ENCODE measurements around the gene SH3BP5.

Gene SH3BP5

DNA sequence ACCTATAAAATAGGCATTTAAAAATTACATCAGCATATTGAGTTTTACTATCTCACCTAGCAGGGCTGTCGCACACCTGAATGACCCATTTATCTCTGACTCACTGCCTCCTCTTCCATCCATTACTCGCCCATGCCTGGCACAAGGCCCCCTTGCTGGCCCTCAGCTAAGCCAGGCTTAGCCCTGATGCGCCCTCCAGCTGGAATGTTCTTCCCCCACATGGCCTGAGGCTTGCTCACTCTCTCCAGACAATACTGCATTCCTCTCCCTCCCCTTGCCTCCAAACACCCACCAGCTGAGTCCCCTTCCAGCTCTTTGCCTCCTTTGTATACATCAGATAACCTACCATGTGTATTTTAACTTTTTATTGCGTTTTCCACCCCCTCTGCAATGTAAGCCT is 7.2 kb downstream of the SH3BP5 start:
- DNase-seq (ENCODE audit: low read depth, low spot score), result no peak

DNA sequence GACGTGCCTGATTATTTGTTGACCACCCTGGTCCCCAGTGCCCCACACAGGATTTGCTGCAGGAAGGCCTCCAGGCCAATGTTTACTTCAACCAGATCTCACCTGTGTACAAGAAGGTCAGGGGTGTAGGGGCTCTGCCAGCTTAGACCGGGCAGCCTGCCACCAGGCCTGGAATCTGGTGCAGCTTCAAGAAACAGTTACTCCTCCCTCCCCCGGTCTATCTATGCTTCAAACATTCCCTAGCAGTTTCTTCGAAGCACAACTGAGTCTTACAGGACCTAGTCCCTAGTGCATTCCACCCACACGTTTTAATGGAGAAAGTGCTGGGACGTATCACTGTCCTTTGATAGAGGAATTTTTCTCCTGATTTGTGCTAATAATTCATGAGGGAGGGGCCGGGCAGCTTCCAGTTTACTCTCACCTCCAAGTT is 8.0 kb downstream of the SH3BP5 start:
- DNase-seq (ENCODE audit: low read depth, low spot score), result no peak

DNA sequence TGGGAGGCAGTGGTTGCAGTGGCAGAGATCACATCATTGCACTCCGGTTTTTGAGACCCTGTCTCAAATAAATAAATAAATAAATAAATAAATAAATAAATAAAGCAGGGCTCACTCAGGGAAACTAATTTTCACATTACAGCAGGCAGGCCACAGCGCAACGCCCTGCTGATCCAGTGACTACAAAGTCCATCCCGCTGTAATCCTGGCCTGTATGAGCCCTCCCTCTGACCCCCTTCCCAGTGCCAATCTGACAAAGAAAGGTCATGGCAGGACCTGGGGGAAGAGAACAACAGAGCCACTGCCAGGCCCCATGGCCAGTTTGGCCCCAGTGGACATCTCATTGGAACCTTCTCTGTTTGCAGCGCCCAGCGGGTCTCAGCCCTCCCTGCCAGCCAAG is 9.3 kb downstream of the SH3BP5 start:
- no peak for DNase-seq (ENCODE audit: low read depth, low spot score)

DNA sequence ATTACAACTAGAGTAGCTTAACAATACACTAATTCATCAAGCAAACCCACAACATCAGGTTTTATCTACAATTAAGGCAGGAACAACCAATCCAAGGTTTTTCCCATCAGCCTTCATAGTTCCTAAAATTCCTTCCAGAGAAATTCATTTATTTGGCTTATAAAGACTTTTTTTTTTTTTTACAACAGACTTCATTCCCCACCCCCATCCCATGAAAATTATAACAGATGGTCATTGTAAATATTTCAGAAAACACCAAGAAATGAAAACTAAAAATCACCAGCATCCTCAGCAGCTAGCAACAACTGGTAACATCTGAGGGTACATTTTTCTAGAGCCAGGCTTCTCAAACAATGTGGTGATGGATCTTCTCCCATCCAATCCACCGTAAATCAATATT is 11.0 kb downstream of the SH3BP5 start:
- no peak for DNase-seq (ENCODE audit: low read depth, low spot score)

DNA sequence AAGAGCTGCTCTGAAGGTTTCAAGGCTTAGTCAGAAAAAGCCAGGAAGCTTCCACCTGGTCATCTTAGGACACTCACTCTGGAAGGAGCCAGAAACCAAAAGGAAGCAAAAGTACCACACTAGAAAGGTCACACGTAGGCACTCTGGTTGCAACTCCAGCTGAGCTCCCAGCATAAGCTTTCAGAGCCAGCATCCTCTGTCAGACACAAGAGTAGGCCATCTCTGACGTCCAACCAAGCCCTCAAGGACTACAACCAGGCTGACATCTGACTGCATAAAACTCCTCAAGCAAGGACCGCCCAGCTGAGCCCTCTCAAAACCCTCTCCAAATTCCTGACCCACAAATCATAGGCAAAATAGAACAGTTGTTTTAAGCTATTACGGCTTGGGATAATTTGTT is 12.8 kb downstream of the SH3BP5 start:
- no peak for DNase-seq (ENCODE audit: low read depth, low spot score)

DNA sequence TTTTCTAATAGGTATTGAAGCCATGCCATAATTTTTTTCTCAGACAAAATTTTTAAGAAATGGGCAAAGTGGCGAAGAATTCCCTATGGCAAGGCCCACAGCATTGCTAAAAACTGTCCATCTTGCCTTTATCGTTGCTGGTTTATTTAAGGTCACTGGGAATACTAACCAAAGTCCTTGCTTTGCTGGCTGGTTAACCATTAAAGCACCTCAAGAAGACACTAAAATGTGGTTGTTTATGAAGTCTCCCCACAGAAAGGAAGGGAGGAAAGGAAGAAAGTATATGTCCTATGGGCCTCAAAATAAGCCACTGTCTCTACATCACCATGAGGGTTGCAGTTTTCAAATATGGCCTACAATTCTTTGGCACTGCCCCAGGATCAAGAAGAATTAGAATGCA is 13.2 kb downstream of the SH3BP5 start:
- DNase-seq (ENCODE audit: low read depth, low spot score), result no peak

DNA sequence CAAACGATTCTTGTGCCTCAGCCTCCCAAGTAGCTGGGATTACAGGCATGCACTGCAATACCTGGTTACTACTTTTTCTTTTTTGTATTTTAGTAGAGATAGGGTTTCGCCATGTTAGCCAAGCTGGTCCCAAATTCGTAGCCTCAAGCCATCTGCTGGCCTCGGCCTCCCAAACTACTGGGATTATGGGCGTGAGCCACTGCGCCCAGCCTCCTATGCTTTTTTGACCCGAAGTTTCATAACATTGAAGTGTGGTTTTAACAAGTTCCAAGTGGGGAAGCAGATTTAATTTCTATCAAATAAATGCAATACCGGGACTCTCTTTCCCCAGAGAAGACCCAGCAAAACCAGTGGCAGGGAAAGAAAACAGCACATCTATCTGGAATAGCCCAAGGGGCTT is 13.7 kb downstream of the SH3BP5 start:
- no peak for DNase-seq (ENCODE audit: low read depth, low spot score)

DNA sequence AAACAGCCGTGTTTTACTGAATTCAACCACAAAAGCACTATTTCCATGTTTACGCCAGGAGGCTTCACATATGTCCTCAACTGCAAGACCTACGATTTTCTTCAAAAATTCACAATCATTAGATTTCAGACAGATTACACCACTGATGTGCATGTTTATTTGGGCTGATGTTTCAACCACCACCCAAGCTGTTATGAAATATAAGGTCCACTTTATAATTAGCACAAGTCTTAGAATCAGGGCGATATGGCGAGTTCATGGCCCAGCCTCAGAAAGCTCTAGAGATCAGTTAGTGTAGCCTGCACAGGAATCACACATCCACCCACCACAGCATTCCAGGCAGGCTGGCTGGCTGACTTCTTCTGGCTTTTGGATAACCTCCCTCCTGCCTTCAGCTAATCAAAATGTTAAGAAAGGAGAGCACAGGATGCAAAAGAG is 15.4 kb downstream of the SH3BP5 start:
- DNase-seq (ENCODE audit: low read depth, low spot score), result no peak

DNA sequence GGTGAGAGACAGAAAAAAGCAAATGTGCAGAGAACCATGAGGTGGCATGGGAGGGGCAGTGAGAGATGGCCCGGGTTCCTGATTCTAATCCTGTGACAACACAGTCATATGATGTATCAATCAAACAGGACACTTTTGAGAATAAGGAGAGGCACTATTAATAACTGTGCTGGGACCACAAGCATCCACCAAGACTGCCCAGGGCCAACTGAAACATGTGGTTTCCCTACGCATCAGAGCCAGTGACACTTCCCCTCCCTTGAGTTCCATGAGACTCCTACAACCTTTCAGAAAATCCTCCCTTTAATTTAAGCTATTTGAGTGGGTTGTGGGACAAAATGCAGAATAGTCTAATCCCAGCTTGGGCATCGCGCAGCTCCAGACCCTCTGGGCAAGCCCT is 17.4 kb downstream of the SH3BP5 start:
- no peak for DNase-seq (ENCODE audit: low read depth, low spot score)

DNA sequence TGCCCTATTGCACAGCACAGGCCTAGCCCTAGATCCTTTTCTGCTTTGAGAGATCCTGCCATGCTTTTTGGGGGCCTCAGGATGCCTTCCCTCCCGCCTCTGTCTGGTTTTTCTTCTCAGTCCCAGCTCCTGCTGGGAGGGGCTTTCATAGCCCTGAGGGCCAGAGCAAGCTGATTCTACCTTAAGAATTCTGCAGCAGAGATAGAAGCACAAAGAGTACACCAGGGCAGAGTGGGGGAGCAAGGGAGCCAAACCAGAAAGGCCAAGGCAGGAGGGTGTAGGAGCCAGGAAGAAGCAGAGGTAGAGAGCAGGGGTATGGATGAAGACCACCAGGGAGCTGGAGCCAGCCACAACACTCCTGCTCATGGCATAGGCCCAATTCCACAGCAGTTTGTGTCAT is 18.1 kb downstream of the SH3BP5 start:
- DNase-seq (ENCODE audit: low read depth, low spot score), result no peak

DNA sequence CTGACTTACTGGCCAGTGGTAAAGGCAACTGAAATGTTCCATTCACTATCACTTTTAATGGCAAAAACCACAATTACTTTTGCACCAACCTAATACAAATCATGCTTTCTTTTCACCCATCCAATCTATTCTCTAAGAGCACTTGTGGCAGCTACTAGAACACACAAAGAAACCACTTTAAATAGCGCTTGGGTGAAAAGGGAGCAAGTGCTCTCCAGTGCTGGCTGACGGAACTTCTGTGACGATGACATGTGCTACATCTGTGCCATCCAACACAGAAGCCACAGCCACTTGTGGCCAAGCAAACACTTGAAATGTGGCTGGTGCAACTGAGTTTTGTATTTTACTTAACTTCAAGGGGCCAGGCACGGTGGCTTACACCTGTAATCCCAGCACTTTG is 18.9 kb downstream of the SH3BP5 start:
- DNase-seq (ENCODE audit: low read depth, low spot score), result no peak

DNA sequence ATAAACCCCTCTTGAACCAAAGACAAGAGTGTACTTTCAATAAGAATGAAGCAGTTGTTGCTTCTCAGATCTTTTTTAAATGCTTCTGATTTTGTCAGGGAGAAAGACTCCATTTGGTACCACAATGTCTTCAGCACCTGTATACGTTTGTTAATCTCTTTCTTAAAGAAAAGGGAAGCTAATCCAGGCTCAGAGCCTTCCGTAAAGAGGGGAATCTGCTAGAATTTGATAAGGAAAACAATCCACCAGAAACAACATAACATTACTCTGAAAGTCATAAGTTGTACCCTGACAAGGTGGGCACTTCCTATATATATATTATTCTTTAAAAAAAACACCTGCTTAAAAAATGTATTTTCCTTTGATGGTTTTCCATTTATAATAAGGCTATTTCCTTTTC is 19.8 kb downstream of the SH3BP5 start:
- DNase-seq (ENCODE audit: low read depth, low spot score), result no peak

DNA sequence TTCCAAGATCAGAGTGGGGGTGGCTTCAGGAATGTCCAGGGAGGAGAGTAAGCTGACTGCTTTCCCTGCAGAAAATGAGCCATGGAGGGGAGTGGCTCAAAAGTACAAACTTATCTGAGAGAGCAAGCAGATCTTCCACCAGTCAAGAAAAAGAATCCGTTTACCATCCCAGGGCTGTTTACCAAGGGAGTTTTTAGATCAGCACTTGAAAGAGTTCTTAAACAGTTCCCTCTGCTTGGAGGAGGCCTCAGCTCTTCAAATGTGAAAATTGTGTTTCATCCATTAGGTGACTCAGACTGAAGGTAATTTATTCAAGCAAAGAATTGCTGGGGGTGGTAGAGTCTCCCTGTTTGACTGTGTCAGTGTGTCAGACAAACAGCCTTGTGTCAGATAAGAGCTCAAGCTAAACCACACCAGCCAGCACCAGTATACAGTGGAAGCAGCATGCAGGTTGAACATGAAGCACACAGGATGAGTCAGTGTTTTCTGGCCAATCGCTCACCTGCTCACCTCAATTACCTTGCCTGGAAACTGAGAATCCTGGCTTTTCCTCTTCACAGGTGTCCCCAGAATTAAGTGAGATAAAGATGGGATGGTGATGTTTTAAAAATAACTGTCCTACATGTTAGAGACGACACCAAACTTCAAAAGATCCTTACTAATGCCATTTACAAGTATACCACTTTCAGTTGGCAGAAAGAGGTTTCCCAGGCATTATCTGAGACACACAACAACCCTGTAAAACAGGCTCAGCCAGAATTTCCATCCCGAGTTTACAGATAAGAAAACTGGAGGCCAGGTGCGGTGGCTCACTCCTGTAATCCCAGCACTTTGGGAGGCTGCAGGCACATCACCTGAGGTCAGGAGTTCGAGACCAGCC is 21.7 kb downstream of the SH3BP5 start:
- no peak for DNase-seq (ENCODE audit: low read depth, low spot score)

DNA sequence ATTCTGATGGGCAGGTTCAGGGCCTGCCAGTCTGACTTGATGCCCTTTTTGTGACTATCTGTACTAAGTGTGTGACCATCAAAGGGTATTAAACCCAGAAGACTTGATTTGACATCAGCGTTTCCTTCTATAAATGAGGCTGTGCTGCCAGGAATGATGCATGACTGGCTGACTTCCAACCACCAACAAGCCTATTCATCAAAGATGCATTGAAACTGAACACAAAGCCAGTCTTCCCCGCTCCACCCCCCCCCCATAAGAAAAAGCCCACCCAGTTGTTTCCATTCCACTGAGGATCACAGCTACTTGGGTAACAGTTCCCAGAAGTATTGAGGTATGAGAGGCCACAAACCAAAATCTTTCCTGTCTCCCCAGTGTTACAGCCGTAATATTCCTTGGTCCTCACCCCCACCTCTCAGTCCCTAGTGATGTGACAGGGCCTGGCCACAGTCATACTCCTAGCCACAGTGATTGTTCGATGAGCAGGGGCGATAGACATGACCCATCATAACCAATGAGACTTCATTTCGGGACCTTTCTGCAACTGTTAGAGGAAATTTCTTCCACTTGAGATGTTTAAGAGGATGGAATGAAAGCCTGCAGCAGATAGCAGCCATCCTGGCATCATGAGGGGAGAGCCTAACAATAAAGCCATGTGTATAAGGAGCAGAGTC is 22.6 kb downstream of the SH3BP5 start:
- no peak for DNase-seq (ENCODE audit: low read depth, low spot score)

DNA sequence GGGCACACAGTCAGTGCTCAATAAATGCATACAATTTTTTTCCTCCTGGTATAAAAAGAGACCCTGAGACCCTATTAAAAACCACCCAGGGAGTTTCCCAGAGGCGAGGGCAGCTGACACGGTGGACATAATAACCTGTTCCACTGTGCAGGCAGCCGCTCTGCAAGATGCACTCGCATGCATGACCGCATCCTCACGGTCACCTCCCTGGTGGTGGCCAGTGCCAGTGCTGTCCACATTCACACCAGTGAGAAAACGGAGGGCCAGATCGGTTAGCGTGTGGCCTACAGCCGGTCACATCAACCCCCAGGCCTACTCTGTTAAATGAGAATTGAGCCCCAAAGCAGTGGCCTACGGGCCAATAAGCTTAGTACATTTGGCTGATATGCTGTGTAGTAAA is 24.8 kb downstream of the SH3BP5 start:
- DNase-seq (ENCODE audit: low read depth, low spot score), result no peak

DNA sequence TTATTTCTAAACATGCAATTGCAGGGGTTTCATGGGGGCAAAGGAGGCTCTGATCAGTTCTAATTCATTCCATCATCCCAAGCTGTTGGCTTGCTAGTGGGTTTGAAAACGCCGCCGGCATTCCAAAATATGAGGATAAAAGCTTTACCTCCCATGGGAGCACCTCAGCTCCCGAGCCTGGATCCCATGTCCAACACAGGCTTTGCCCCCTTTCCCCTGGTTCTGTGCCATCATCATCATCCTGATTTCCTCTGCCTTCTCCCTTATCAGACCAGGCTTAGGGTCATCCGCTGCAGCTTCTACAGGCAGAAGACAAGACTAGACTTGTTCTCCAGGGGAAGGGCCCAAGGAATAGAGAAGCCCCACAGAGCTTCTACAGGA is 25.4 kb downstream of the SH3BP5 start:
- no peak for DNase-seq (ENCODE audit: low read depth, low spot score)

DNA sequence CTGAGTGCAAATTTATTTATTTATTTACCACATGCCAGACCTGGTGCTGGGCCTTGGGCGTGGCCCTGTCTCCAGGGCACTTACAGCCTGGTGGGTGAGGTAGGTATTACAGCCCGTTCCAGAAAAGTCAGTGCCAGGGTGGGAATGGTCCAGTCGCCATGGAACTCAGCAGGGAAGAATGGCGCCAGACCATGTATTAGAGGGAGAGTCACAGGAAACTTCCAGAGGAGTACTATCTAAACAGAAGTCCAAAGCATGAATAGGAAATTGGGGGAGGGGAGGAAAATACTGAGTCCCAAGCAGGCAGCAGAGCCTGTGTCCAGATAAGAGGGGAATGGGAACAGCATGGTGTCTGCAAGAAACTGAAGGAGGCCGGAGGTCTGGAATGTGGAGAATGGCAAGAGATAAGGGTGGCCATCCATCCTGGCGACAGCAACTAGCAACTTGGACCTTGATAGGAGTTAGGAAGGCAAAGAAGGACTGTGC is 27.0 kb downstream of the SH3BP5 start:
- DNase-seq (ENCODE audit: low read depth, low spot score), result no peak

DNA sequence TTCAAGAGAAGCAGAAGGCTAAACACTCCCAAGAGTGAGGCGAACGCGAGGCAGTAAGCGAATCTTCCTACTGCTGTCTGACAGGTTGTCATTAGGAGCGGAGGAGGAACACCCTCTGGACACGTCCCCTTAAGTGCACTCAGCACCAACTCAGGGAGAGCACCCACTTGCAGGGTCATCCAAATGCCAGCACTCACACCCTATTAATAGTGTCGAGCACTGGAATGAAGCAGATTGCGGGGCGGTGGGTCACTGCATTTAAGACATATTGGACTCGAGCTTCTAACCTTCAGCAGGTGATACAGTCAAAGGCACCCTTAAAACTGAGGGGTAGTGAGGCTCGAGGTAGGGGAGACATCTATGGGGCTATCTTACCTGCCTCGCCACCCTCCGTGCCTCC is 28.7 kb downstream of the SH3BP5 start:
- no peak for DNase-seq (ENCODE audit: low read depth, low spot score)

DNA sequence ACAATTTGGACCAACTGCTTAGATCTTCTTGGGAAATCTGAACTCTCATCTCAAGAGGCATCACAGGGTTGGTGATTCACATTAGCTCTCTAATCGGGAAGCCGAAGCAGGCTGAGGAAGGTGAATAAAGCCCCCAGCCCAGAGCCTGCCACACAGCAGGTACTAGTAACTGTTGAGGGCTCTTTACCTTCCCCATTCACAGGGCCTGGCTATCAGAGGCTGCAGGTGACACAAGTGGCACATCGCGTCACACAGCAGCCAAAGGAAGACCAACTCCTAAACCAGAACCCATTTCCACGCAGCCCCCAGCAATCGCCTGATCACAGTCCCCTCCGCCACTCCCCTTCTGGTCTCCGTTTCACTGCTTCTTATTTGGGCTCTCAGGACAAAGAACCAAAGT is 29.2 kb downstream of the SH3BP5 start:
- no peak for DNase-seq (ENCODE audit: low read depth, low spot score)

DNA sequence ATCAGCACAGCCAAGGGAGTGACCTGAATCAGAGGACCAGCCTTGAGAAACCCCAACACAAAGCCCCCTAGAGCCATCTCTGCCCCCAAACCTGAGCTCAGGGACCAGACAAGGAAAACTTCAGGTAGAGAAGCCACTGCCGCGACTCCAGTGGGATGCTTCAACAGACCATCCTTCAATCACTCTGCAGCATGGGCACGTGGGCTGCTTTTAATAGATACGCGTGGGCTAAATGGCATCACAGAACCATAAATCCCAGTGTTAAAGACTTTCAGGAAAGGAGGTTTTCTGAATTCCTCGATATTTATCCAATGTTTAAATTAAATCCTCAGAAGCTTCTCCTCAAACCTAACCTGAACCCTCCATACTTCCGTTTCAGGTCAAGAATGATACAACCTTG is 30.6 kb downstream of the SH3BP5 start:
- DNase-seq (ENCODE audit: low read depth, low spot score), result no peak

DNA sequence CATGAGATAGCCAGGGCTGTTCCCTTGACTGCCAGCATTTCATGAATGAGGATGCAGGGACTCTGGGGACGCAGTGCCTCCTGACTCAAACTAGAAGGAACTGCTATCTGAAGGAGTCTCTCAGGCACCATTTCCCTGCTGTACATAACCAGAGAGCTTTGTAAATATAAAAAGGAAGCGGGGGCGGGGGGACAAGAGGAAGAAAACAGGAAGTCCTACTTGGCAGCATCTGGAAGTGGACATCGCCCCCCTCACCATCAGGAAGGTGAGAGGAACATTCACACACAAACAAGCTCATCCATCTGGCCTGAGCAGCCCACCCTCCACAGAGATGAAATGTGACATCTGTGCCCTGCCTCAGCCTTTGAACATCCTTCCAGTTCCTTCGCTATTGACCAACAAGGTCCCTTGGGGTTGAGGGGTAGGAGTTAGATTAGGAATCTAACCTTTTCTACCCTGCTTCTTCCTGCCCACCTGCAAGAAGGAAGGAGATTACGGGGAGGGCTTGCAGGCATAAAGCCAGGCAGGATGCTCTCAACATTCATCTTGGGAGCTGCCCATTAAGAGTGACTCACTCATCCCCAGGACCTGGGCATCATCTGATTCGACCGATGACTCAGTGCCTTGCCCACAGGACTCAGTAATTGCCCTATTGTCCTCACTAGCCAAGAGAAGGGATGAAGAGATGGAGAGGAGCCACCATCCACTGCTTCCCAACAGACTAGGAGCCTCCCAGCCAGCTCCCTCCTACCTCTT is 31.9 kb downstream of the SH3BP5 start:
- DNase-seq (ENCODE audit: low read depth, low spot score), result no peak

DNA sequence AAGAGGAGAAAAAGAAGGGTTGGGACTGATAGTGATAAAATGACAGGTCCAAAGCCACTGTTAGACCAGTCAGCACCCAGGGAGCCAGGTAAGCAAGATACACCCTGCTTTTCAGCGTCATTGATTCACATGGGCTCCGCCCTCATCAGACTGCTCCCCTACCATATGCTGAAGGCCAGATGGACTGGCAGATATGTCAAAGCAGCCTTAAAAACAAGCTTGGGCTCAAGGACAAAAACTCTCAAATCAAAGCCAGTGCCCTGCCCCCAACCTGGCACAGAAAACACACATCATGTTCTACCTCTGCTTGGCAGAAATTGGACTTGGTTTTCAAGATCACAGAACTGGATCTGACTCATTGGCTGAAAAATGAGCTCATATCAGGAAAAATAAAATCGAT is 33.4 kb downstream of the SH3BP5 start:
- no peak for DNase-seq (ENCODE audit: low read depth, low spot score)

Measured in brain pericyte (primary cell).